CD4-positive, alpha-beta T cell treated with Interleukin-21 for 1 hour (primary cell): Measurements from ENCODE around the gene SH3D19.
"Not testable (repeated sequence)": the region's sequence is repeated elsewhere in the genome, so short reads cannot be mapped to it uniquely, and the experiment has no call there.

Experiments
- DNase-seq: peaks from one replicate; pipeline ENCODE4 v3.0.0-alpha.2; 2020

SH3D19 gene

DNA sequence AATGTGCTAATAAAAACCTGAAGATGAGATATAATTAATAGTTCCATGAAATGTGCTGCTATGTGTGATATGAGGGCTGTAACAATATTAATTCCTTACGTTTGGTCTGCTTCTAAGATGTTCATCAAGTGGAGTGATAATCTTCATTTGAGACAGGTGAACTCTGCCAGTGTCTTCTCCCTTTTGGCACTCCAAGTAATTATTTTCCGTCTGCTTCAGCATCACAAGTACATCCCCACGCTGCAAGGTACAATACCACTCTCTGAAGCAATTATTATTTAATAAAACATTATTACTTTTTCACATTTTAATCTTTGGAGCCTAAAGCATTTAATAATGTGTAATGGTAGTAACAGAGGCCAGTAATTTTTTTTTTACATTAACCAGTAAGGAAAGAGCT, 181.6 kb downstream of the SH3D19 start:
- DNase-seq: no peak

- no peak for DNase-seq
Measured at GRCh38 chr4:151143162-151143561, 182.2 kb downstream of the SH3D19 start.

- no peak for DNase-seq
Measured at GRCh38 chr4:151142758-151143157, 182.6 kb downstream of the SH3D19 start.

DNA sequence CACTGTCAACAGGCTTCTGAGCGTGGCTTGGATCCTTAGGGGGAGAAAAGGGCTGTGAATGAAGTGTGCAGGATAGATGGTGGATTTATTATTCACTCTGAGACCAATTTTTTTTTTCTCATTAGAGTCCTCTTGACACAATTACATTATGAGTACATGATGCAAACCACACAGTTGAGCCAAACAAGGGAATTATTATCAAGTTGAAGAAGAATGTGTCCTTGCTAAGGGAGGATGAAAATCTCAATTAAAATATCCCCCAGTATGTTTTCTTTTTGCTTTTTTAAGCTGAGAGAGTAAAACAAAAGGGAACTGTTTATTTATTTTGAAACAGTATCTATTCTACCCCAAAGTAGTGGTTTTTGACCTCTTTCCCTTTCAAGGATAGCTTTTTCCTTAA, 185.6 kb downstream of the SH3D19 start:
- DNase-seq: no peak

- DNase-seq: not testable (repeated sequence)
Measured at GRCh38 chr4:151136048-151136447, 189.4 kb downstream of the SH3D19 start.

GRCh38 chr4:151133311-151133710, 192.1 kb downstream of the SH3D19 start:
- no peak for DNase-seq

DNA sequence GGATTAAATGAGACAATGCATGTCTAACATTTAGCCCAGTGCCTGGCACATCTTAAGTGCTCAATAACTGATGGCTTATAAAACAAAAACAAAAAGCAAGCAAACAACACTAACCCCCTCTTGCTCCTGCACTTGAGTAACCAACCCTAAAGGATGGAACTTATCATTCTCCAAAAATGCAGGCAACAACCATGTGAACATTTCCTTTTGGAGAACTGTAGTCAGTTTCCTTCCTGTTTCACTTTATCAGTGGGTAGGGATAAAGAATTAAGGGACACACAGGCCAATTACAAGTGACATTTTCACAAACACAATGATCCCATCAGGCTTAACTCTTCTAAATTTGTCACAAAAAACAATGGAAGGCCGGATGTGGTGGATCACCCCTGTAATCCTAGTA, 195.6 kb downstream of the SH3D19 start:
- DNase-seq: no peak

DNA sequence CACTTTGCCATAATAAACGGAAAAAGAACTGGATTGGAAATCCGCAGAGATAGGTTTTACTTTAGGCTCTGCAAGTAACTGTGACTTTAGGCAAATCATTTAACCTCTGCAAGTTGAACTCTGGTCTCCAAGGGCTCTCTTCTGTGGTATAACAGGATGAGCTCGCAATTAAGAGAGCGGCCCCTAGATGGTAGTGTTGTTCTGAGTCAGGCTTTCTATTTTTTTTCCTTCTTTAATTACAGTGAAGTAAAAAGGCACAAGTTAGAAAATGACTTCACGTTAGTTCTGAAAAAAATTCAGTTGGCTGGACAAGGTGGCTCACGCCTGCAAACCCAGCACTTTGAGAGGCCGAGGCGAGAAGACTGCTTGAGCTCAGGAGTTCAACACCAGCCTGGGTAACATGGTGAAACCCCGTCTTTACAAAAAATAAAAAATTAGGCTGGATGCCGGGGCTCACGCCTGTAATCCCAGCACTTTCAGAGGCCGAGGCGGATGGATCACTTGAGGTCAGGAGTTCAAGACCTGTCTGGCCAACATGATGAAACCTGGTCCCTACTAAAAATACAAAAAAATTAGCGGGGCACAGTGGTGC, 207.9 kb downstream of the SH3D19 start:
- peak; percentile 55 for DNase-seq

GRCh38 chr4:151114986-151115385, 210.4 kb downstream of the SH3D19 start:
- DNase-seq: no peak

GRCh38 chr4:151114338-151114737, 211.1 kb downstream of the SH3D19 start:
- DNase-seq: no peak

GRCh38 chr4:151110236-151110635, 215.2 kb downstream of the SH3D19 start:
- DNase-seq: no peak

DNA sequence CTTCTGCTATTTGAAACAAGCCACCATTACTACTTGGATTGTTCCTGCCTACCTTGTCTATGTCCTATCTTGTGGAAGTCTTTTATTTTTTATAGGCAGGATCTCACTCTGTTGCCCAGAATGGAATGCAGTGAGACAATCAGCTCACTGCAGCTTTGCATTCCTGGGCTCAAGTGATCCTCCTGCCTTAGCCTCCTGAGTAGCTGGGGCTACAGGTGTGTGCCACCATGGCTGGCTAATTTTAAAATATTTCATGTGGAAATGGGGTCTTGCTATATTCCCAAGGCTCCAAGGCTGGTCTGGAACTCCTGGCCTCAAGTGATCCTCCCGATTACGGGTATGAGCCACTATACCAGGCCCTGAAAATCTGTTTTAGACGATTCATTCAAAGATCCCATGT, 218.3 kb downstream of the SH3D19 start:
- DNase-seq: no peak

GRCh38 chr4:151105454-151106032, 219.9 kb downstream of the SH3D19 start:
- no peak for DNase-seq

DNA sequence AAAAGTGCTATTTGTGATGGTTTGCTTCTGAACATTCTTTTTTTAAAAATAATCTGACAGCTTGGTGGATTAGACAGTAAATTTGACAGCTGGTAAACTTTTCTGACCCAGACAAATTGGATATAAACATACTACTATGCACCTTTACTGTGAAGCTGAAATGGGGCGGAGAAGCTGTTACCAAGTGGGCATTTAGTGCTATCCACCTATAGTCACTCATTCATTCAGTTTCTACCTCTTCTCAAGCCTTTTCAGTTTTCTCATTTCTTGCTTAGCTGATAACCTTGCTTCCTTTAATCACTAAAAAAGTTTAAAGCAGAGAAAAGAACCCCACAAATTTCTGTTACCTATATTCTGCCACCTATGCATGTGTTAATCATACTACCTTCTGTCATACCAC, 220.8 kb downstream of the SH3D19 start:
- no peak for DNase-seq

DNA sequence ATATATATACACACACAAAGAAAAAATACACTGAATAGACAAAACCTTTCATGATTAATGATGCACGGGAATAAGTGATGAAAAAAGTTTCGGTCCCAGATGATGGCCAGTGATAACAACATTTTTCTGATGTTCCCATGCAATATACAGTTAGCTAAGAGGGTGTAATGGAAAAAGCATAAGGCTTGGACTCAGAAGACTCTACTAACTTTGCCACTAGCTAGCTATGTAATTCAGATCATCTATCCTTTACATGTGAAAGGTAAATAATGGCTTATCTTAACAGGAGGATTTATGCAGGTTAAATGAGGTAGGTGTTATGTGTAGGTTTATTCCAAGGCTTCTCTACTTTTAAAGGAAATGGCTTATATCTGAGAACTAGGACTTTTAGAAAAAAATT, 221.6 kb downstream of the SH3D19 start:
- no peak for DNase-seq

- no peak for DNase-seq
Measured at GRCh38 chr4:151100531-151100930, 224.9 kb downstream of the SH3D19 start.

DNA sequence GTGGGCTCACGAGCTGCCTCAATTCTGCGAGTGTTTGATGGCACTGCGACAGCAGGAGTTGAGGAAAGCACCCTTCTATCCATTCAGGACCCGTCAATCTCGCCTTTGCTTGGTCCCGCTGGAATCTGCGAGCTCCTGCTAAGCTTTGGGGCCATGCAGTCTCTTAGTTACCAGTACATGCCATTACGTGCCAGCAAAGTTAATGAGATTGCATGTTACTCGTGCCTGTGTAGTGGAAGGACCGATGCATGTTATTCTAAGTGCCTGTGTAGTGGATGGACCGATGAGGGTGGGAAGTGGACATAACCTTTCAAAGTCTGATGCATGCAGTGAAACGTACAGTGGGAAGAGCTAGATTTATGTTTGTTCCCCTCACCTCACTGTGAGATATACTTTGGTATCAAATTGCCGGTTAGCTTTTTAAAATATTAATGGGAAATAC, 225.4 kb downstream of the SH3D19 start:
- DNase-seq: no peak

DNA sequence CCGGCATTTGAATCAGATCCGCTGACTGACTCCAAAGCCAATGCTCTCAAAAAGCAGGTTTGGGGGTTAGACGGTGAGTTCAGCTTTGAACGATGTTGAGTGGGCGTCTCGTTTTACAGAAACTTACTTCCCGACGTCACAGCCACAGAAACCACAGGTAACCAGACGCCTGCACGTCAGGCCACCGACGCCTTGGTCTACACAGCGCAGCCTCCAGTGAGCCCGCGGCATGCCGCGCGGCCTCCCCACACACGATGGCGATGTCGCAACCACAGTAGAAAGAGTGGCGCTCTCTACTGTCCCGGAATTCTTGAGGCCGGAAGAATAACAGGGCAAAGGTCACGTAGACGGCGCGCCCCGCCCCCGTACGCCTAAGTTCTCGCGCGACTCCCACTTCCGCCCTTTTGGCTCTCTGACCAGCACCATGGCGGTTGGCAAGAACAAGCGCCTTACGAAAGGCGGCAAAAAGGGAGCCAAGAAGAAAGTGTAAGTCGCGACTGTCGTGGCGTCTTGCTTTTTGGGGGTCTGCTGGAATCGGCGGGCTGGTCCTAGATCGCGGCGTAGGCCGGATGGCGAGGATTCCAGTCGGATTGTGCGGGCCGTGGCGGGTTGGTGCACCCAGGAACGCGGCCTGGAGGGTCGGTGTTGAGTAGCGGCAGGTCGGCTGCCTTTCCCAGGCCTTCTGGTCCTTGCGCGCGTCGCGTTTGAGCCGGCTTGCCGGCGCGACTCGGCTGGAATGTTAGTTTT, 226.0 kb downstream of the SH3D19 start, which contains the start of gene RPS3A:
RPS3A (plus strand) TSS at position 400 of the 747 bp plus-strand sequence; CDS start at position 425, 25 bp downstream.
- DNase-seq: peak; percentile 99

GRCh38 chr4:151098979-151099228, 226.5 kb downstream of the SH3D19 start:
- DNase-seq: no peak

DNA sequence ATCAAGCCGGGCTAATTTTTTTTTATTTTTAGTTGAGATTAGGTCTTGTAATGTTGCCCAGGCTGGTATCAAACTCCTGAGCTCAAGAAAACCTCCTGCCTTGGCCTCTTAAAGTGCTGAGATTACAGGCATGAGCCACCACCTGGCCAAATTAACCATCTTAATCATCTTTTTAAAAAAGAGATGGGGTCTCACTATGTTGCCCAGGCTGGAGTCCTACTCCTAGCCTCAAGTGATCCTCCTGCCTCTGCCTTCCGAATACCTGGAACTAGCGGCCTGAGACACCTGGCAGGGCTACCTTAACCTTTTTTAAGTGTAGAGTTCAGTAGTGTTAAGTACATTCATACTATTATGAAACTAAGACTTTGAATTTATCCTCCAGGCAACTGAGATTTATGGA, 227.6 kb downstream of the SH3D19 start:
- DNase-seq: no peak

DNA sequence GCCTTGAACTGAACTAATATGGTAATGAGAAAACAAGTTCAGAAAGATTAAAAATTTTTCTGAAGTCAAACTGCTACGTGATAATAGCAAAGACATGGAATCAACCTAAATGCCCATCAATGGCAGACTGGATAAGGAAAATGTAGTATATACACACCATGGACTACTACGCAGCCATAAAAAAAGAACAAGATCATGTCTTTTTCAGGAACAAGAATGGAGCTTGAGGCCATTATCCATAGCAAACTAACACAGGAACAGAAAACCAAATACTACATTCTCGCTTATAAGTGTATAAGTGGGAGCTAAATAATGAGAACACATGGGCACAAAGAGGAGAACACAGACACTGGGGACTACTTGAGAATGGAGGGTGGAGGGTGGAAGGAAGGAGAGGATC, 230.3 kb downstream of the SH3D19 start:
- no peak for DNase-seq

DNA sequence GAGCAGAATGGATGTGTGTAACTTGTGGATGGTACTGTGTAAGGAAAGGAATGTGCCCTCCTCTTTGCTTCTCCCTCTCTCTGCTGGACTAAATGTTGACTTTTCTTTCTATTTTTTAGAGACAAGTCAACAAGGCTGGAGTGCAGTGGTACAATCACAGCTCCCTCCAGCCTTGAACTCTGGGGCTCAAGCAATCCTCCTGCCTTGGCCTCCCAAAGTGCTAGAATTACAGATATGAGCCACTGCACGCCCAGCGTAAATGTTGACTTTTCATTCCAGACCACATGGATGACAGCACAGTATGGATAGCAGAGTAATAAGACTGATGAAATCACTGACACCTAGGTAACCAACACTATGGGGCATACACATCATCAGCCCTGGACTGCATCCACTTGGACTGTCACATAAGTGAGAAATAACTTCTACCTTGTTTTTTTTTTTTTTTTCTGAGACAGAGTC, 231.1 kb downstream of the SH3D19 start:
- no peak for DNase-seq

DNA sequence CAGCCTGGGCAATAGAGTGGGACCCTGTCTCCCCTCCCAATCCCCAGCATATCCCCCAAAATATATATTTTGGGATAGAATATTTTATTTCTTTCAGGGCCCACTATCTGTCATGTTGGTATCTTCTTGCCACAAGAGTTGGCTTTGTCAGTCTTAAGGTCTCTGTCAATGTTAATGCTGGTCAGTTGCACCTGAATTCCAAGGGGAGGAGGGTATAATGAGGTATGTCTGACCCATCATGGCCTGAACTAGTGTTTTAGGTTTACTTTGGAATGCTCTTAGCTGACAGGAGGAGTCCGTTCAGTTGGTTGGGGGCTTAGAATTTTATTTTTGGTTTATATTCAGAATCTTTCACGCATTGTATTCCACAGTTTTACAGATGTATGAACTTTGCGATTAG, 232.2 kb downstream of the SH3D19 start:
- no peak for DNase-seq

DNA sequence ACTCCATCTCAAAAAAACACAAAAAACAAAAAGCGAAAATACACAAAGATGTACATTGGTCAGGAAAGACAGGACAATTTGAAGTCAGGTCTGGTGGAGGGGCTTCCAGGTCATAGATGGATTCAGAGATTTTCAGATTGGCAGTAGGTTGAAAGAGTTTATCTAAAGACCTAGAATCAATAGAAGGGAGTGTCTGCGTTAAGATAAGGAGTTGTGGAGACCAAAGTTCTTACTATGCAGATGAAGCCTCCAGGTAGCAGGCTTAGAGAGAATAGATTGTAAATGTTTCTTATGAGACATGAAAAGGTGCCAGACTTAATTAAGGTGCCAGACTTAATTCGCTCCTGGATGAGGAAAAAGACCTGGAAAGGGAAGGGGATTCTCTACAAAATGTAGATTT, 232.9 kb downstream of the SH3D19 start:
- no peak for DNase-seq

GRCh38 chr4:151091047-151091446, 234.4 kb downstream of the SH3D19 start:
- no peak for DNase-seq
